Caco-2 (cell line): ENCODE data around the gene ARHGAP42. TPM values are rescaled to one million over a fixed set of nuclear protein-coding genes. Genes with fewer than 3 reads are reported as not detected.

Source experiments
- BruUV-seq: library from RNA; stranded (reverse); fragments of 400-500 nt; replicated peaks from 2 replicates; lab custom pipeline; 2021; lab: Mats Ljungman, UMichigan
- CTCF ChIA-PET: fragments of 300-600 bp; sonication (Branson Sonifier 250); formaldehyde crosslinking; loops from one replicate; lab custom pipeline; 2022; ENCODE audit warnings: antibody characterized with exemption; lab: Charles Lee
- POLR2A ChIA-PET: fragments of 300-600 bp; sonication (Branson Sonifier 250); formaldehyde crosslinking; loops from one replicate; lab custom pipeline; 2022; ENCODE audit warnings: antibody characterized with exemption; lab: Charles Lee
- DNase-seq, 2 experiments: peaks; one replicate each; pipeline versions ENCODE4 v3.0.0 to v3.0.0-alpha.2; 2020 to 2022
- H3K27me3 ChIP-seq: replicated peaks from 2 replicates; pipeline ENCODE4 v1.6.0; 2011; ENCODE audit warnings: low read length; ENCODE audit not compliant: control insufficient read depth, insufficient read depth
- H3K36me3 ChIP-seq: 2 replicates; pipeline ENCODE4 v1.5.1; 2011; ENCODE audit warnings: low read length; ENCODE audit not compliant: control insufficient read depth, insufficient read depth
- H3K4me1 ChIP-seq: fragments of 250-450 bp; sonication (Bioruptor Pico); 2 replicates; pipeline ENCODE4 v1.5.1; 2020; ENCODE audit warnings: mild to moderate bottlenecking
- H3K4me3 ChIP-seq: 2 replicates; pipeline ENCODE4 v1.5.1; 2011; ENCODE audit warnings: low read depth, mild to moderate bottlenecking, control low read depth, low read length
- H3K9me3 ChIP-seq: fragments of 250-450 bp; sonication (Bioruptor Pico); 2 replicates; pipeline ENCODE4 v1.5.1; 2020; ENCODE audit warnings: mild to moderate bottlenecking, moderate library complexity
- H3K27ac Mint-ChIP-seq: one replicate; pipeline ENCODE4 v1.8.0; 2022; ENCODE audit warnings: mixed read lengths; ENCODE audit not compliant: unreplicated experiment
- H3K27me3 Mint-ChIP-seq: one replicate; pipeline ENCODE4 v1.8.0; 2022; ENCODE audit warnings: mixed read lengths; ENCODE audit not compliant: insufficient read depth, unreplicated experiment
- H3K36me3 Mint-ChIP-seq: one replicate; pipeline ENCODE4 v1.8.0; 2022; ENCODE audit warnings: mild to moderate bottlenecking, mixed read lengths; ENCODE audit not compliant: insufficient read depth, unreplicated experiment
- H3K4me1 Mint-ChIP-seq: one replicate; pipeline ENCODE4 v1.8.0; 2022; ENCODE audit warnings: low read depth, mixed read lengths; ENCODE audit not compliant: unreplicated experiment
- H3K4me3 Mint-ChIP-seq: one replicate; pipeline ENCODE4 v1.8.0; 2022; ENCODE audit warnings: mild to moderate bottlenecking, moderate library complexity, mixed read lengths; ENCODE audit not compliant: unreplicated experiment
- H3K9me3 Mint-ChIP-seq: one replicate; pipeline ENCODE4 v1.8.0; 2022; ENCODE audit warnings: mixed read lengths; ENCODE audit not compliant: unreplicated experiment
- intact Hi-C: fragments of 100-400 bp; cut with micrococcal nuclease; formaldehyde crosslinking; loops from one replicate; pipeline ENCODE4 v1.10.0; 2022; ENCODE audit not compliant: unreplicated experiment
- total RNA-seq: library from RNA; stranded (reverse); gene quantifications from 2 replicates; pipeline ENCODE4 v1.2.3, GENCODE V29; 2022
- TF ChIP-seq, protein P1 (sequence below), 2 experiments: fragments of 200-600 bp in 1 of 2; IDR thresholded peaks; 1 replicate in 1 of 2; 2 replicates in 1 of 2; pipeline versions ENCODE4 v1.5.1 to v1.8.0; 2011 to 2022; ENCODE audit warnings: antibody characterized with exemption in 1 of 2, control low read depth in 1 of 2, inconsistent platforms in 1 of 2, low read depth in 1 of 2, low read length in 1 of 2, mild to moderate bottlenecking in 1 of 2, moderate library complexity in 1 of 2; ENCODE audit not compliant: insufficient read depth in 1 of 2, severe bottlenecking in 1 of 2, unreplicated experiment in 1 of 2

Gene ARHGAP42
- total RNA-seq, 1 experiment from 2014 or later = 8.4 TPM

- H3K4me1 Mint-ChIP-seq = no peaks in the 10 kb centered on the region
Measured at GRCh38 chr11:100908746-100909145, 221.7 kb downstream of the ARHGAP42 start.

DNA sequence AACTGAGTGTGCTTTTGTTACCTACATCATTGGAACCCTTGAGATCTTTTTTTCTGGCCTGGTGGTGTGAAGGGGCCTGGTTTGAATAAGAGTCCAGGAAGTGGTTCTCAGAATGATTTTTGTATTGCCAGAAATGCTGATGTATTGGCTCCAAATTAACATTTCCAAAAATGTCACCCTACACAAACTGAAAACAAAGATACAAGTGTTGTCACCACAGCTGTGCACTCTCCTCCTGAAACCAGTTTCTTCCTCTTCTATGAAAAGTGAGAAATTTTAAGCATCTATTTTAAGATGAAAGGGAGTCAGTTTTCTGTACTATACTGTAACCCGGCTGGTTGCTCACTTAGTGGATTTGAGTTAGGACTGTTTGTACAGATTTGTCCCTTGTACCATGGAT, 223.7 kb downstream of the ARHGAP42 start:
- H3K27me3 Mint-ChIP-seq = no peaks in the 10 kb centered on the region
- CTCF ChIA-PET = no interaction called here
- no TSS peak for BruUV-seq

More at GRCh38 chr11:100908746-100909145, 221.7 kb downstream of the ARHGAP42 start:
- POLR2A ChIA-PET = no interaction called here
- Mint-ChIP-seq H3K4me3 (no peak overlapping the region), H3K9me3 (no peaks in the 10 kb centered on the region), H3K36me3 (no peaks in the 10 kb centered on the region), H3K27me3 (no peaks in the 10 kb centered on the region), H3K27ac (no peak overlapping the region)
- intact Hi-C loops = no loop called here
- H3K9me3 ChIP-seq = no peaks in the 10 kb centered on the region
- CTCF ChIA-PET = no interaction called here
- BruUV-seq = no TSS peak
- H3K4me3 ChIP-seq = no peak overlapping the region
- no peaks in the 10 kb centered on the region for H3K4me1 ChIP-seq
- TF ChIP-seq, protein P1, sequence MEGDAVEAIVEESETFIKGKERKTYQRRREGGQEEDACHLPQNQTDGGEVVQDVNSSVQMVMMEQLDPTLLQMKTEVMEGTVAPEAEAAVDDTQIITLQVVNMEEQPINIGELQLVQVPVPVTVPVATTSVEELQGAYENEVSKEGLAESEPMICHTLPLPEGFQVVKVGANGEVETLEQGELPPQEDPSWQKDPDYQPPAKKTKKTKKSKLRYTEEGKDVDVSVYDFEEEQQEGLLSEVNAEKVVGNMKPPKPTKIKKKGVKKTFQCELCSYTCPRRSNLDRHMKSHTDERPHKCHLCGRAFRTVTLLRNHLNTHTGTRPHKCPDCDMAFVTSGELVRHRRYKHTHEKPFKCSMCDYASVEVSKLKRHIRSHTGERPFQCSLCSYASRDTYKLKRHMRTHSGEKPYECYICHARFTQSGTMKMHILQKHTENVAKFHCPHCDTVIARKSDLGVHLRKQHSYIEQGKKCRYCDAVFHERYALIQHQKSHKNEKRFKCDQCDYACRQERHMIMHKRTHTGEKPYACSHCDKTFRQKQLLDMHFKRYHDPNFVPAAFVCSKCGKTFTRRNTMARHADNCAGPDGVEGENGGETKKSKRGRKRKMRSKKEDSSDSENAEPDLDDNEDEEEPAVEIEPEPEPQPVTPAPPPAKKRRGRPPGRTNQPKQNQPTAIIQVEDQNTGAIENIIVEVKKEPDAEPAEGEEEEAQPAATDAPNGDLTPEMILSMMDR (IDR thresholded peaks at IDR 0.05; ENCODE audit: insufficient read depth in 1 of 2, low read depth in 1 of 2, low read length in 1 of 2, severe bottlenecking in 1 of 2, unreplicated experiment in 1 of 2) = no peak
- no peaks in the 10 kb centered on the region for H3K27me3 ChIP-seq
- DNase-seq = no peak
- H3K36me3 ChIP-seq = no peaks in the 10 kb centered on the region

DNA sequence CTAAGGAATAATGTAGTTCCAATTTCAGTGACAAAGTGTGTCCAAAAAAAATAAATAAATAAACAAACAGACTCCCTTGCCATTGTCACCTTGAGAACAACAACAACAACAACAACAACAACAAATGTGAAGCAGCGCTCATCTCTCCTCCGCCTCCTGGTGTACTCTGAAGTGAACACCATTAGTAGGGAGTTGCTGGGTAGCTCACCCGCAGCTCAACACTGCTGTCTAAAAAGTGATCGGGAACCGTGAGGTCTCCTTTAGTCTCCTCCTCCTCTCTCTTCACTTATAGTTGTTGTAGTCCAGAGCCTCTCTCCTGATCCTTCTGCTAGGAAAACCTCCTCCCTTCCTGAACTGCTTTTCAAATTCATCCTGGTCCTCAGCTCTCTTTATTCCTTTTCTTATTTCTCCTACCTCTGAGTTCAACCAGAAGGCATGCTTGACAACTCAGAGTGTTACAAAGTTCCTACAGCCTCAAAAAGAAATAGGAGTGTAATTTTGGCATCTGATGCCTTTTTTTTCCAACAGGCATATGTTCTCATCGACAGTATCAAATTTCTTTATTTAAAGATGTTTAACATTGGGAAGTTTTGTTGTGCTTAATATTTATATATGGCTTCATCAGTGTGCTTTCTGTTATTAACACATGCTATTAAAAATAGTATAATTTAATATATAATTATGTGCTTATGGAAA, 227.5 kb downstream of the ARHGAP42 start:
- POLR2A ChIA-PET = no interaction called here
- no peak overlapping the region for H3K27ac Mint-ChIP-seq
- CTCF ChIA-PET = no interaction called here

More for the DNA sequence above, 223.7 kb downstream of the ARHGAP42 start:
- no peaks in the 10 kb centered on the region for H3K27me3 ChIP-seq
- TF ChIP-seq, protein P1 (IDR thresholded peaks at IDR 0.05; ENCODE audit: insufficient read depth in 1 of 2, low read depth in 1 of 2, low read length in 1 of 2, severe bottlenecking in 1 of 2, unreplicated experiment in 1 of 2) = no peak
- no peak overlapping the region for H3K4me3 ChIP-seq
- Mint-ChIP-seq H3K36me3 (peaks cover 6% of the 10 kb centered on the region), H3K9me3 (no peaks in the 10 kb centered on the region), H3K4me1 (no peaks in the 10 kb centered on the region), H3K27ac (no peak overlapping the region), H3K4me3 (no peak overlapping the region)
- H3K9me3 ChIP-seq = no peaks in the 10 kb centered on the region
- intact Hi-C loops = no loop called here
- DNase-seq = no peak
- POLR2A ChIA-PET = no interaction called here
- H3K36me3 ChIP-seq = no peaks in the 10 kb centered on the region
- H3K4me1 ChIP-seq = no peaks in the 10 kb centered on the region

More for the DNA sequence above, 227.5 kb downstream of the ARHGAP42 start:
- intact Hi-C loops = no loop called here
- Mint-ChIP-seq H3K27me3 (no peaks in the 10 kb centered on the region), H3K36me3 (peaks cover 6% of the 10 kb centered on the region), H3K4me1 (no peaks in the 10 kb centered on the region), H3K9me3 (no peaks in the 10 kb centered on the region), H3K4me3 (no peak overlapping the region)
- Histone ChIP-seq H3K27me3 (no peaks in the 10 kb centered on the region), H3K4me1 (no peaks in the 10 kb centered on the region), H3K9me3 (no peaks in the 10 kb centered on the region), H3K4me3 (no peak overlapping the region), H3K36me3 (no peaks in the 10 kb centered on the region)
- BruUV-seq = no TSS peak
- TF ChIP-seq, protein P1 (IDR thresholded peaks at IDR 0.05; ENCODE audit: insufficient read depth in 1 of 2, low read depth in 1 of 2, low read length in 1 of 2, severe bottlenecking in 1 of 2, unreplicated experiment in 1 of 2) = no peak
- no peak for DNase-seq
